SH-SY5Y (cell line): ENCODE measurements around the gene PFDN2.

Source experiments
- GATA2 ChIP-seq: IDR thresholded peaks from 2 replicates; pipeline ENCODE4 v1.6.1; 2011; ENCODE audit warnings: mild to moderate bottlenecking, low read depth, low read length
- GATA3 ChIP-seq: IDR thresholded peaks from 2 replicates; pipeline ENCODE4 v1.6.1; 2011; ENCODE audit warnings: low read depth, mild to moderate bottlenecking, low read length, moderate library complexity

Gene PFDN2

GRCh38 chr1:161096530-161096929 is 21.3 kb downstream of the PFDN2 start:
- TF ChIP-seq GATA3 (no peak), GATA2 (no peak)

DNA sequence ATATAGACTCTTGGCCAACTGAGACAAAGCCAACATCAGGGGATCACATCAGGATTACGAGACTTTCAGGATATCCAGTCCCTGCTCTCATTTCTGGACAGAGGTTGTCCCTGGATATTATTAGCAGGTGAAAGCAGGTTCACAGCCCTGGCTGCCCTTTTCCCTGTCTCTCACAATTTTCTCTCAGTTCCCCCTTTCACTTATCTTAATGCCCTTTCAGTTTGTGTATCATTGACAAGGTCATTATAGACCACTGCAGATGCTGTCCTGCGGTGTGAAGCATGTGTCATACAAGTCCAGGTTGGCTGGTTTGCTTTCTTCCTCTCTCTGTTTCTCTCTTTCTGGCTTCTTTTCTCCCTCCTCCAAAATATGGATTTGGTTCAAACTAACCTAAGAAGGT is 21.8 kb downstream of the PFDN2 start:
- TF ChIP-seq GATA3 (no peak), GATA2 (no peak)

- TF ChIP-seq GATA3 (no peak), GATA2 (no peak)
These were observed 22.6 kb downstream of the PFDN2 start for GRCh38 chr1:161095230-161095629.

- no peak for TF ChIP-seq GATA2
These were observed 23.4 kb downstream of the PFDN2 start for GRCh38 chr1:161094481-161094880.

- TF ChIP-seq GATA3 (no peak), GATA2 (no peak)
These were observed 25.2 kb downstream of the PFDN2 start for GRCh38 chr1:161092621-161093028.

- TF ChIP-seq GATA3 (no peak), GATA2 (no peak)
These were observed 25.9 kb downstream of the PFDN2 start for GRCh38 chr1:161091796-161092507.

DNA sequence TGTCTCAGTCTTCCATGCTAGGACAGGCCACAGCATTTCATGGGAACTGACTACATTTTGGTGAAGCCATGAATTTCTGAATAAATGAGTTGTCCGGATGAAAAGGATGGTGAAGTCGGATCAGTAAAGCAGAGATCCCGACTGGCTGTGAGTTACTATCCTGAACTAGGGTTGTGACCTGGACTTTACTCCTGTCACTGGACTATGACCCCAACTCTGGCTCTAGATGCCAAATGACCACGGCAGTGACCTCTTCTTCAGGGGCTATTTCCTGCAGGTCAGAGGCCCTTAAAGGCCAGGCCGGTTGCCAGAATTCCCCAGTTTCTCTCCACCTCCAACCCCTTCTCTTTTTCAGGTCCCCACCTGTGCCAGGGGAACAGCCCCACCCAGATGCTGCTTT is 26.7 kb downstream of the PFDN2 start:
- TF ChIP-seq GATA3 (no peak), GATA2 (no peak)

DNA sequence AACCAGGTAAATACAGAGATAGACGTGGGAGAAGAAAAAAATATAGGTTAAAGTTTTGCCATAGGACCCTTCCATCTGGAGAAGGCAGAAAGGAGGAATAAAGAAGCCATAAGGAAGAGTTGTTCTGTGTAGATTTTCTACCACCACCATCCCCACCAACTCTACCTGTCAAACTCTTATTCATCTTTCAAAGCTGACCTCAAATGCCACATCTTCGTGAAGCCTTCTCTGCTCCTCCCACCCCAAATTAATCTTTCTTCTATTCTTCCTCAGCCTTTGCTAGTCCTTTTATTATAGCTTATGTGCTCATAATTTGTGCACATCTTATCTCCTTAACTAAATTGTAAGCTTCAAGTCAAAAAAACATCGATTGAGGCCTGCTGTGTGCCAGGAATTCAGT is 27.2 kb downstream of the PFDN2 start:
- TF ChIP-seq GATA3 (no peak), GATA2 (no peak)

GRCh38 chr1:161089938-161090337 is 27.9 kb downstream of the PFDN2 start:
- TF ChIP-seq GATA2 (no peak), GATA3 (no peak)

- TF ChIP-seq GATA3 (no peak), GATA2 (no peak)
These were observed 28.4 kb downstream of the PFDN2 start, which contains the start of gene NECTIN4 for GRCh38 chr1:161089251-161089924. NECTIN4 (minus strand) TSS chr1:161089558; CDS start chr1:161089296, 262 bp downstream.

DNA sequence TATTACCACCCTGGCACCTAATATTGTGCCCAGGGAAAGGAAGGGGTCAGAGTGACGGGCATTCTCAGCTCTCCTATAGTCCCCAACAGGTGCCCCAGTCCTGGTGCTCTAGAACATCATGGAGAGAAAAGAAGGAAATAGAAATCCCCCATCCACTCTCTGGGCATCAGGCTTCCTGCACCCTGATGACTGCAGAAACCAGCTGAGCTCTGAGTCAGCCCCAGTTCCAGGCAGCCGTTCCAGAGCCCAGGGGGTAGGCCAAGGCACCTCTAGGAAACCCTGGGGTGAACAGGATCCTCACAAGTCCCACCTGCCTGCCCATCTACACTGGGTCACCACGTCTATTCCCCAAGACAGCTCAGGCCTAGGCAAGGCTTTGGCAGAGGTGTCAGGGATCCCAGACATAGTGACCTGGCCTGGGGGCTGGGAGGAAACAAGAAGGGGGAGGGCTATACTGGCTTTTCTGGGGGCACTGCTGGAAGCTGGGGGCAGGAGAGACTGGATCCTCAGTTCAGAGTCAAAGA is 29.2 kb downstream of the PFDN2 start:
- TF ChIP-seq GATA2 (no peak), GATA3 (no peak)

DNA sequence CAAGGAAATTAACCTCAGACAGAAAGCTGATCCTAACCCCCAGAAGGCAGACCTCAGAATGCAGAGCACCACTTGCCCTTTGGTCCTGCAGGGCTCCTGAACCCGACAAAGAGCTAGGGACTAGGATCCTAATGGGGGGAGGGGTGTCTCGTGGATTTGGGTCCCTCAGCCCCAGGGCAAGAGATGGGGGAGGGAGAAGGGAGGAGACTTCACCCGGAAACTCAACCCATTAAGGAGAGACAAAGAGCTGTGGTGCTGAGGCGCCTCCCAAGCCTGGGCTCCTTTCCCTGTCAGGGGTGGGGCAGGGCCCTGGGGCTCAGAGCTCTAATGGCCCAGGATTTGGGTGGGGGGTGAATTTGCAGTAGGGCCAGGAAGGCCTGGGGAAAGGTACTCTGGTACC is 31.4 kb downstream of the PFDN2 start:
- TF ChIP-seq GATA2 (no peak), GATA3 (no peak)

- no peak for TF ChIP-seq GATA2
- TF ChIP-seq GATA3, result no peak
These were observed 32.7 kb downstream of the PFDN2 start for GRCh38 chr1:161085165-161085564.

DNA sequence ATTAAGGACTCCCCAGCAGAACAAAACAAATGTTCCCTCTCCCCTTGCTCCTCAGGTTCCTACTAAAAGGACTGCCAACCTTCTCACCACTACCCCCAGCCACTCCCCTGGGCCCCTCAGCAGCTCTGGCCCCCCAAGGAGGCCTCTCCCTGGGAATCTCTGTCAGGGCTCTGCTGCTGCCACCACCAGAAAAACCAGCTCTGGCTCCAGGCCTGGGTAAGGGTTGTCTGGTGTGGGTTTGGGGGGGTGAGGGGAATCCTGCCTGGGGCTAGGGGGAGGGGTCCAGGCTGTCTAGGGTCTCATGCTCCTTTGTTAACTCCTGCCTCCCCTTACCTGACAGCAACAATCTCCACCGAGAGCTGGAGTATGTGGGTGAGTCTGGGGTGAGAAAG is 33.2 kb downstream of the PFDN2 start:
- TF ChIP-seq GATA2, result no peak
- no peak for TF ChIP-seq GATA3
